ENCODE results near the gene VSIG8.

DNA sequence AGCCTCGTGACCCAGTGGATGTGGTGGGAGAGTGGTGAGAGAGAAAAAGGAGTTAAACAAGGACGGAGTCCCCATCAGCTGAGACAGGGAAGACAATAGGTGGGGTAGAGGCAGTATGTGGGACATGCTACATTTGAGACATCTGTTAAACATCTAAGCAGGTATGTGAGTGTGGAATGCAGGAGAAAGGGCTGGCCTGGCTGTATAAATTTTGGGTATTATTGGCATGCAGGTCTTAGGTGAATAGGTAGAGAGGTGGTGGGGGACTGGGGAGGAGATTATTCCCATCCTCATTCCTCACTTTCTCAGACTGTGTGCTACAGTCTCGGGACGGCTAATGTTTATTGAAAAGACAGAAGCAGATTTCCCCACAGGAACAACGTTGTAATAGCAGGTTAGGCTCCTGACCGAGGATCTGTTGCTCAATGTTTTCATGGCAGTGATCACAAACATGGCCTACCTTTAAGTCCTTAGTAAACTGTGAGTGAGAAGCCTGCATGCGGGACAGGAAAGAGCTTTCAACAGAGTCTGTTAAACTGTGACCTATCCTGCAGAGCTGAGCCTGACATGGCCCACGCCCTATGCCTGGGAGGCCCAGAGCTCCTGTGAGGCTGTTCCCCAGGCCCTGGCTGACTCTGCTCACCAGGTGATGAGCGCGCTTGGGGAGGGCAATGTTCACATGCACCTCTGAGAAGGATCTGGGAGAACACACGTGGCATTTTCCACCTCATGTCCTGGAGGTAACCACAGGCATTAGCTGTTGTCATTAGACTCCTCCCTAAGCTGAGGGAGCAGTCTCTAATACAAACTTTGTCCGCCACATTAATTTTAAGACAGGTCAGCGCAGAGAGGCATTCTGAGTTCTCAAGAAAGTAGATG lies 16.5 kb downstream of the VSIG8 start:
- TF ChIP-seq ARNT (IDR thresholded peaks at IDR 0.05) (no peak), BHLHE40 (IDR thresholded peaks at IDR 0.05; ENCODE audit: borderline replicate concordance) (no peak), FOXM1 (IDR thresholded peaks at IDR 0.05; ENCODE audit: borderline replicate concordance) (no peak), SUZ12 (IDR thresholded peaks at IDR 0.05) (no peak), LEF1 (IDR thresholded peaks at IDR 0.05; ENCODE audit: borderline replicate concordance) (no peak), FOXK2 (IDR thresholded peaks at IDR 0.05) (no peak)
